SU-DHL-6 (cell line): ENCODE results near the gene MAGI3.

Experiments used
- CTCF ChIP-seq: fragments of 200-600 bp; sonication (generic); IDR thresholded peaks from one replicate; pipeline ENCODE4 v1.5.1; 2017; ENCODE audit warnings: antibody characterized with exemption, mild to moderate bottlenecking, low read length, moderate library complexity; ENCODE audit not compliant: insufficient read depth, poor library complexity, severe bottlenecking
- EZH2phosphoT487 ChIP-seq: fragments of 200-600 bp; sonication (generic), shearing (Covaris generic); conservative IDR thresholded peaks from 2 replicates; pipeline ENCODE4 v1.6.1; 2018; ENCODE audit warnings: mild to moderate bottlenecking, antibody characterized with exemption, low read length, moderate library complexity, mixed read lengths

- no peak for TF ChIP-seq CTCF
- TF ChIP-seq EZH2phosphoT487: no peak
Observed at GRCh38 chr1:113437554-113438341, 47.4 kb downstream of the MAGI3 start.
